Endodermal cell (in vitro differentiated cells): ENCODE results near the gene TFF2. TPM values are rescaled to one million over a fixed set of nuclear protein-coding genes. Genes with fewer than 3 reads are reported as not detected.

Source experiments
- DNase-seq: peaks from one replicate; pipeline ENCODE4 v3.0.0-alpha.2; 2017
- H3K27ac ChIP-seq: 2 replicates; pipeline ENCODE4 v1.5.1; 2013; ENCODE audit warnings: mild to moderate bottlenecking, low read depth, low read length, moderate library complexity
- H3K27me3 ChIP-seq: 2 replicates; pipeline ENCODE4 v1.6.1; 2013; ENCODE audit warnings: mild to moderate bottlenecking, low read length, moderate library complexity; ENCODE audit not compliant: insufficient read depth, control insufficient read depth, poor library complexity, severe bottlenecking
- H3K36me3 ChIP-seq: 2 replicates; pipeline ENCODE4 v1.7.0; 2013; ENCODE audit warnings: mild to moderate bottlenecking, low read length, moderate library complexity; ENCODE audit not compliant: control insufficient read depth, insufficient read depth
- H3K4me1 ChIP-seq: one replicate; pipeline ENCODE4 v1.7.0; 2013; ENCODE audit warnings: low read length; ENCODE audit not compliant: control insufficient read depth, insufficient read depth
- H3K4me3 ChIP-seq: 2 replicates; pipeline ENCODE4 v1.5.1; 2013; ENCODE audit warnings: mild to moderate bottlenecking, low read length, moderate library complexity
- H3K9ac ChIP-seq: 2 replicates; pipeline ENCODE4 v1.6.1; 2013; ENCODE audit warnings: mild to moderate bottlenecking, low read length, moderate library complexity; ENCODE audit not compliant: poor library complexity, severe bottlenecking; ENCODE audit errors: extremely low read depth
- H3K9me3 ChIP-seq: 2 replicates; pipeline ENCODE4 v1.6.1; 2013; ENCODE audit warnings: mild to moderate bottlenecking, low read length, moderate library complexity; ENCODE audit not compliant: control insufficient read depth
- H3K27ac Mint-ChIP-seq: 2 replicates; pipeline ENCODE4 v1.8.0; 2020; ENCODE audit warnings: mixed read lengths
- H3K27me3 Mint-ChIP-seq: 2 replicates; pipeline ENCODE4 v1.8.0; 2021; ENCODE audit warnings: mild to moderate bottlenecking, mixed read lengths; ENCODE audit not compliant: insufficient read depth
- H3K36me3 Mint-ChIP-seq: 2 replicates; pipeline ENCODE4 v1.8.0; 2020; ENCODE audit warnings: low read depth, mixed read lengths
- H3K4me1 Mint-ChIP-seq: 2 replicates; pipeline ENCODE4 v1.8.0; 2020; ENCODE audit warnings: mixed read lengths
- H3K4me3 Mint-ChIP-seq: 2 replicates; pipeline ENCODE4 v1.8.0; 2020; ENCODE audit warnings: mild to moderate bottlenecking, moderate library complexity, mixed read lengths
- H3K9me3 Mint-ChIP-seq: 2 replicates; pipeline ENCODE4 v1.8.0; 2020; ENCODE audit warnings: mild to moderate bottlenecking, mixed read lengths
- CTCF ChIP-seq: fragments of 200-600 bp; sonication (generic); conservative IDR thresholded peaks from 2 replicates; pipeline ENCODE4 v1.5.0; 2021; ENCODE audit warnings: antibody characterized with exemption, mild to moderate bottlenecking
- WGBS, 2 experiments: methylation state at CpG; one replicate each; pipeline versions ENCODE4 v1.1.5 to v1.1.7; 2013; ENCODE audit warnings: missing lambda C conversion rate in 2 of 2, mixed read lengths in 1 of 2; ENCODE audit not compliant: insufficient coverage in 1 of 2, insufficient read length in 1 of 2; 5-methylcytosine and 5-hydroxymethylcytosine counted together
- total RNA-seq, 2 donors: library from RNA; stranded (reverse); fragmentation: NEBNext Ultra II Directional in 1 of 2; extraction: Animal tissue kit (Norgen Biotek cat#: 25700) in 1 of 2; gene quantifications; 2 replicates in 1 of 2; 3 replicates in 1 of 2; pipeline ENCODE4 v1.2.1, GENCODE V29; 2021

Gene TFF2
- total RNA-seq, 2 donors from 2014 or later = not detected

- H3K27me3 Mint-ChIP-seq = no peaks in the 10 kb centered on the region
- H3K9me3 ChIP-seq = no peaks in the 10 kb centered on the region
- no peak within 1 kb of the TSS for H3K9ac ChIP-seq
- H3K27ac ChIP-seq = no peak within 1 kb of the TSS
- H3K27ac Mint-ChIP-seq = no peak within 1 kb of the TSS
- no peaks in the 10 kb centered on the region for H3K27me3 ChIP-seq
- no peak for DNase-seq
- no peaks in the 10 kb centered on the region for H3K4me1 ChIP-seq
- TF ChIP-seq CTCF = no peak
- WGBS, 2 experiments = 90 to 94% methylated on average over 14 to 17 of the region's 17 CpGs
- H3K36me3 ChIP-seq = no peaks in the 10 kb centered on the region
- no peaks in the 10 kb centered on the region for H3K36me3 Mint-ChIP-seq
- no peaks in the 10 kb centered on the region for H3K9me3 Mint-ChIP-seq
- H3K4me3 Mint-ChIP-seq = no peak within 1 kb of the TSS
- H3K4me1 Mint-ChIP-seq = peaks cover 10% of the 10 kb centered on the region
- H3K4me3 ChIP-seq = no peak within 1 kb of the TSS
These were observed 45.3 kb upstream of the TFF2 start, which contains the start of gene TMPRSS3 for GRCh38 chr21:42395905-42396651. TSS of gene TMPRSS3 (minus strand) at chr21:42396052. CDS start at chr21:42395417, 635 bp downstream.

DNA sequence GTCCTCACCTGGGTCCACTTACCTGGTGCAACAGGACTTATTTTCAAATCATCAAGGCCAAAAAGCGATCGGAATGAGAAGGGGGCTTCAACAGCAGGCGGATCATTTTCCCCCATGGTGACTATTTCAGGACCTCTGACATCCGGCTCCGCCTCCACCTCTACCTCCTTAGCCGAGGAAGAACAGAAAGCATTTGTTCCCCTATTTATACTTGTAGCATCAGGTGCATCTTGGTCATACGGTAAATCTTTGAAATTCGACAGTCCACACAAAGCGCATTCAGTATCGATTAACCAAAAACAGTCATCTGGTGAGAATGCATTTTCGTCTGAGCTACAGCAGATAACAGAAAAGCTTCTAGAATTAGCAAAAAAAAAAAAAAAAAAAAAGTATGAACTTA, 44.5 kb upstream of the TFF2 start:
- H3K36me3 ChIP-seq = no peaks in the 10 kb centered on the region
- H3K4me1 ChIP-seq = no peaks in the 10 kb centered on the region
- no peak for TF ChIP-seq CTCF
- Mint-ChIP-seq H3K4me3 (no peak overlapping the region), H3K27ac (no peak overlapping the region), H3K4me1 (peaks cover 10% of the 10 kb centered on the region), H3K27me3 (no peaks in the 10 kb centered on the region), H3K36me3 (no peaks in the 10 kb centered on the region), H3K9me3 (no peaks in the 10 kb centered on the region)
- no peak for DNase-seq
- no peak overlapping the region for H3K9ac ChIP-seq
- WGBS, 2 experiments = 92 to 97% methylated on average over 10 to 11 of the region's 11 CpGs
- H3K4me3 ChIP-seq = no peak overlapping the region
- H3K9me3 ChIP-seq = no peaks in the 10 kb centered on the region
- no peak overlapping the region for H3K27ac ChIP-seq
- no peaks in the 10 kb centered on the region for H3K27me3 ChIP-seq

- Histone ChIP-seq H3K4me1 (no peaks in the 10 kb centered on the region), H3K9me3 (no peaks in the 10 kb centered on the region), H3K36me3 (no peaks in the 10 kb centered on the region), H3K27me3 (no peaks in the 10 kb centered on the region), H3K4me3 (no peak overlapping the region), H3K9ac (no peak overlapping the region), H3K27ac (no peak overlapping the region)
- peaks cover 13% of the 10 kb centered on the region for H3K4me1 Mint-ChIP-seq
- no peaks in the 10 kb centered on the region for H3K36me3 Mint-ChIP-seq
- no peak for TF ChIP-seq CTCF
- no peaks in the 10 kb centered on the region for H3K9me3 Mint-ChIP-seq
- H3K27me3 Mint-ChIP-seq = no peaks in the 10 kb centered on the region
- DNase-seq = no peak
- no peak overlapping the region for H3K27ac Mint-ChIP-seq
- no peak overlapping the region for H3K4me3 Mint-ChIP-seq
- 93 to 94% methylated on average over 6 to 8 of the region's 8 CpGs for WGBS, 2 experiments
These were observed 42.7 kb upstream of the TFF2 start for GRCh38 chr21:42393443-42393950.
